Stimulated activated CD4-positive, alpha-beta T cell treated with anti-CD3 and anti-CD28 coated beads, Interleukin-4, amount 100 ng/mL, for 24 hours (primary cell): Measurements from ENCODE around the gene CXCL8.
"Not testable (repeated sequence)": the region's sequence is repeated elsewhere in the genome, so short reads cannot be mapped to it uniquely, and the experiment has no call there.

Experiments used
- DNase-seq: peaks from one replicate; pipeline ENCODE4 v3.0.0-alpha.2; 2020

The CXCL8 gene

GRCh38 chr4:73751166-73751565, 10.8 kb downstream of the CXCL8 start:
- DNase-seq: no peak

DNA sequence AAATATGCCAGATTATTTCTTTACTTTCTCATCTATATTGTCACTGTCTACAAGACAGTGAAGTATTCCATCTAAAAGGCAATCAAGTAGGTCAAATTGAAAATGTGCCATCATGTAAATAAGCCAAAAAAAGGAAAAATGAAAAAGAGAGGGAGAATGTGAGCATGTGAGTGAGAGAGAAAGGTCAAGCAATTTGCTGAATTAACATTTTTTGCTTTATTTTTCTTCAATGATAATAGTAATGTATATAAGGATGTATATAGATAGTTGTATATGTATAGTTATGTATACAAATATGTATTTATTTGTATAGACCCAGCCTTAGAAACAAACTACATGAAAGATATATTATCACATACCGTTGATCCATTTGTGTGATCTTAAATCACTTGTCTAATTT, 11.5 kb downstream of the CXCL8 start:
- DNase-seq: no peak

GRCh38 chr4:73752424-73752823, 12.1 kb downstream of the CXCL8 start:
- no peak for DNase-seq

DNA sequence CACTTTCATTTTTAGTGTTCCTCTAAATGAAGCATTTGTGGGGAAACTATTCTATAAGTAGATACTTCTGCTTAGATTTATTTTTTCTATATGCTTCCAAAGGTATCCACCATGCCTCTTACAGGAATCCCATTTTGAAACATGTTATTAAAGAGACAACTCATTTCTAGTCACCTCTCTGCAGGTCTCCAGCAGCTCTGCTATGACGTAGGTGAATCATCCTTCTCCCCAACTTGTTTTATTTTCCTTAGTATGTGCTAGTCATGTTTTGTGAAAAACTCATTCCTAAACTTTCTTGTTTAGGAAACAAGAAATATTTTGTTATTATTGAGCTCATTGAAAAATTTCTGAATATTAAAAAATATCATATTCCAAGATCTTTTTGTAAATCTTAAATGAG, 12.8 kb downstream of the CXCL8 start:
- no peak for DNase-seq

- DNase-seq: no peak
Observed at GRCh38 chr4:73754934-73755333, 14.6 kb downstream of the CXCL8 start.

DNA sequence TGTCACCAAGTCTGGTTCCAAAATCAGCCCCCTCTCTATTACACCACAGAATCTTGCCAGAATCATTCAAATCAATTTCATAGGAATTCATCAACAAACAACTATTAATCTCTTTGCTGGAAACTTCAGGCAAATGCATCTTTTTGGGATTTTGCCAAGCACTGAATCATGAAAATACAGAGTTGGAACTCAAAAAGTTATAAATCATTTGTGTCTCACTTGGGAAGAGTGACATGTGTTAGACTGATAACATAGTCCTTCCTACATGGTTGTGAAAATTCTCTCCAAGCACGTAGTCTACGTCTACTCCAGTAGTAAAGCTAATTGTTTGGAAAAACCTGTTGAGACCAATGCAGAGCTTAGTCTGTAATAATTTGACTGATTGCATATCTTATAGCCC, 19.0 kb downstream of the CXCL8 start:
- no peak for DNase-seq

- DNase-seq: no peak
Observed at GRCh38 chr4:73761856-73762255, 21.5 kb downstream of the CXCL8 start.

DNA sequence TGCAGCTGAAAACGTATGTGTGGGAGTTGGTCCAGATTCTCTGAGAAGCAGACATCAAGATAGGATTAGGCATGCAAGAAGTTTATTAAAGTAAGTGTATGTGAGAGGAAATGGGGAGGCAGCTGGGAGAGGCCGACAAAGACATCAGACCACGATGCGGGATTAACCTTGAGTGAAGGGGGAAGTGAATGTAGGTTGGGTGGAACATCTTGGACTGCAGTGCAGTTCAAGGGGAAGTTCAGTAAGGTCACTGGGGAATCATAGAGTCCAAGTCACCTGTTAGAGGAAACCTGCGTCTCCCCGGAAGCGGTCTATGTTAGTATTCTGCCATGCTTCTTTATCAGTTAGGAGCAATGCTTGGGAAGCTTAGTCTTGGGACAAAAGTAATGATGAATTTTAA, 22.0 kb downstream of the CXCL8 start:
- no peak for DNase-seq

- DNase-seq: no peak
Observed at GRCh38 chr4:73763877-73764276, 23.5 kb downstream of the CXCL8 start.

DNA sequence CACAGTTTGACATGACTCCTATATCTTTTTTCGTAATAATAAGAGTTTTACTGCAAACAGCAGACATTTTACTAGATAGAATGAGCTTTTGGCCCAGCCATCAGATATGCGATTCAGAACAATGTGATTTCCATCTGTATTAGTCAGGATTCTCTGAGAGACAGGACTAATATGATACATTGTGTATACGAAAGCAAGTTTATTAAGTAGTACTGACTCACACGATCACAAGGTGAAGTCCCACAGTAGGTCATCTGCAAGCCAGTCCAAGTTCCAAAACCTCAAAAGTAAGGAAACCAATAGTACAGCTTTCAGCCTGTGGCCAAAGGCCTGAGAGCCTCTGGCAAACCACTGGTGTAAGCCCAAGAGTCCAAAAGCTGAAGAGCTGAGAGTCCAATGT, 24.1 kb downstream of the CXCL8 start:
- DNase-seq: no peak

DNA sequence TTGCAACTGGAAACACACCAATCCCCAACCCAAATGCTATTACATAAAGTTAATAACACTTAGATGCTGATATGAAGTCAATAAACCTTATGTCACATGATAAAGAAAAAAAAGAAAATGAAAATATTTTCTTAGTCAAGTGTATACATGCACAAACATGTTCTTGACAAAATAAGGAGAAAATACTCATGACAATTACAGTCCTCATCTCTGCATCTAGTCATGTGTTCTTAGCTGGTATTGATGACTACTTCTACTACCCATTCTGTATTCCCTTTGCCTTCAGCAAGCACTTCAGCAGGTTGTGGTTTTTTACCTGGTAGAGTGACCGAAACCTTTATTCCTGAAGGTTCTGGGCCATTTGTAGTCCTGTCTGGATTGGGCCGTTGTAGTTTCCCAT, 24.9 kb downstream of the CXCL8 start:
- no peak for DNase-seq

GRCh38 chr4:73770917-73771316, 30.5 kb downstream of the CXCL8 start:
- DNase-seq: no peak

DNA sequence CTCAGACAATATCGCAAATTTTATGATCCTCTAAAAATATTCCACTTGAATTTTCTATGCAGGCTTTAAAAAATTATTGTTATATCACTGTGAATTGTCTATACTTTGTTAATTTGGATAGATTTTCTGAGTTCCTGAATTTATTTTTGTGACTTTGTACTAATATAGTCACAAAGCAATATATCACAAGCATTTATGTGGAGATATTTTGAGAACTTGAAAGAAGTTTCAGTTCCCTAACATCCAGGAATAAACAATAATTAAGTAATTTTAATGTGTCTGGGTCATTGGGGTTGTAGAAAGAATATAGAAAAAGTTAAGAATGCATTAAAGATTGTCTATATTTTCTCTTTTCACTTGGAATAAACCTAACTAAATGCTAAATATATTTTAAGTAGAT, 32.0 kb downstream of the CXCL8 start:
- no peak for DNase-seq

DNA sequence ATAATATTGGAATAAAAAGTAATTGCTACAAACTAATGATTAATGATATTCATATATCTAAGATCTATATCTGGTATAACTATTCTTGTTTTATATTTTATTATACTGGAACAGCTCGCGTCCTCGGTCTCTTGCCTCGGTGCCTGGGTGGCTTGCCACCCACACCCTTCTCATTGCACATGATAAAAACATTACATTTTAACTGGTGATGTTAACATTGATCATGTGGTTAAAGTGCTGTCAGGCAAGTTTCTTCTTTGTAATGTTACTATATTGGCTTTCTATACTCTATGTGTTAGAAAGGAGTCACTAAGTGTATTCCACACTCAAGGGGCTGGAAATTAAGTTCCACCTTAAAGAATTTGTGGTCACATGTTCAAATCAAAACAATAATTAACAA, 34.0 kb downstream of the CXCL8 start:
- not testable (repeated sequence) for DNase-seq

GRCh38 chr4:73776321-73776729, 36.0 kb downstream of the CXCL8 start:
- DNase-seq: no peak

GRCh38 chr4:73777612-73778011, 37.2 kb downstream of the CXCL8 start:
- DNase-seq: no peak

- no peak for DNase-seq
Observed at GRCh38 chr4:73780243-73780642, 39.9 kb downstream of the CXCL8 start.

DNA sequence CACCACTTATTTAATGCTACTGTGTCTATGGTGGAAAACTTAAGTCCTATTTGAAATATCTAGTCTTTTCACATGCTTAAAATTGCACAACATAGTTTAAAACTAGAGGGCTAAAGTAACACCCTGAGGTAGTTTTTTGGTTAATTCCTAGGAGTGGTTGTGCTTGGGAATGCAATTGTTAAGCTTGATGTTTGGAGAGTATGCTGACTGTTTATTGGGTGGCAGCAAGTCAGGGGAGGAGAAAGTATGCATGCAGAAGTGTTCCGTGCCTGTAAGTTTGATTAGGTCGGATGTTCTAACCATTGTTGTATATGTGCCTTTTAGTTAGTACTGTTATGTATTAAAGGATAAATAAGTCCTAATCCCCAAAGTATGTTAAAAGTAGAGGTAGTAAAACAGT, 40.5 kb downstream of the CXCL8 start:
- no peak for DNase-seq

- no peak for DNase-seq
Observed at GRCh38 chr4:73788411-73788810, 48.0 kb downstream of the CXCL8 start.
